ENCODE results near the gene SPPL3.

- no peak for TF ChIP-seq CTCF (IDR thresholded peaks at IDR 0.05)
- no peak for TF ChIP-seq ZFX (IDR thresholded peaks at IDR 0.05; ENCODE audit: borderline replicate concordance)
These were observed 108.5 kb downstream of the SPPL3 start for GRCh38 chr12:120795441-120796178.

All from 22Rv1 (cell line).